Mesothelial cell of epicardium (in vitro differentiated cells): Measurements from ENCODE around the gene COL5A1. TPM values are rescaled to one million over a fixed set of nuclear protein-coding genes. Genes with fewer than 3 reads are reported as not detected.
A peak's percentile ranks its signal among the peaks of the same experiment; 100 is the strongest.

ENCODE experiments used
- DNase-seq, 2 experiments: peaks; one replicate each; pipeline ENCODE4 v3.0.0; 2021; ENCODE audit warnings: low spot score in 2 of 2; ENCODE audit not compliant: unreplicated experiment in 2 of 2
- H3K27ac Mint-ChIP-seq: 2 replicates; pipeline ENCODE4 v1.8.0; 2021; ENCODE audit warnings: mixed read lengths
- H3K27me3 Mint-ChIP-seq: 2 replicates; pipeline ENCODE4 v1.8.0; 2021; ENCODE audit warnings: low read depth, mixed read lengths
- H3K36me3 Mint-ChIP-seq: 2 replicates; pipeline ENCODE4 v1.8.0; 2021; ENCODE audit warnings: mixed read lengths
- H3K4me1 Mint-ChIP-seq: 2 replicates; pipeline ENCODE4 v1.8.0; 2021; ENCODE audit warnings: mixed read lengths
- H3K4me3 Mint-ChIP-seq: 2 replicates; pipeline ENCODE4 v1.8.0; 2021; ENCODE audit warnings: mild to moderate bottlenecking, moderate library complexity, mixed read lengths
- H3K9me3 Mint-ChIP-seq: 2 replicates; pipeline ENCODE4 v1.8.0; 2021; ENCODE audit warnings: mixed read lengths
- CTCF ChIP-seq: fragments of 200-600 bp; sonication (generic); IDR thresholded peaks from one replicate; pipeline ENCODE4 v1.5.0; 2021; ENCODE audit warnings: antibody characterized with exemption; ENCODE audit not compliant: unreplicated experiment
- total RNA-seq: library from RNA; stranded (reverse); gene quantifications from 3 replicates; pipeline ENCODE4 v1.2.1, GENCODE V29; 2021

Gene COL5A1
- total RNA-seq, 1 donor from 2014 or later = 605 TPM

- DNase-seq = no peak
- TF ChIP-seq CTCF = no peak
- peaks cover 31% of the 10 kb centered on the region for H3K36me3 Mint-ChIP-seq
- no peak overlapping the region for H3K27ac Mint-ChIP-seq
- no peaks in the 10 kb centered on the region for H3K4me1 Mint-ChIP-seq
- no peaks in the 10 kb centered on the region for H3K27me3 Mint-ChIP-seq
- H3K9me3 Mint-ChIP-seq = no peaks in the 10 kb centered on the region
- H3K4me3 Mint-ChIP-seq = no peak overlapping the region
These were observed 115.8 kb downstream of the COL5A1 start for GRCh38 chr9:134757216-134757975.

- H3K27ac Mint-ChIP-seq = peak overlapping the region; percentile 52
- H3K9me3 Mint-ChIP-seq = no peaks in the 10 kb centered on the region
- H3K36me3 Mint-ChIP-seq = peaks cover 37% of the 10 kb centered on the region
- TF ChIP-seq CTCF = no peak
- H3K4me3 Mint-ChIP-seq = no peak overlapping the region
- no peak for DNase-seq
- H3K4me1 Mint-ChIP-seq = no peaks in the 10 kb centered on the region
- no peaks in the 10 kb centered on the region for H3K27me3 Mint-ChIP-seq
These were observed 117.5 kb downstream of the COL5A1 start for GRCh38 chr9:134758949-134759607.

- Mint-ChIP-seq H3K27ac (no peak overlapping the region), H3K9me3 (no peaks in the 10 kb centered on the region), H3K4me1 (no peaks in the 10 kb centered on the region), H3K27me3 (no peaks in the 10 kb centered on the region), H3K4me3 (no peak overlapping the region), H3K36me3 (peaks cover 35% of the 10 kb centered on the region)
- TF ChIP-seq CTCF = no peak
- no peak for DNase-seq
These were observed 118.3 kb downstream of the COL5A1 start for GRCh38 chr9:134759913-134760312.

- Mint-ChIP-seq H3K4me1 (no peaks in the 10 kb centered on the region), H3K27me3 (no peaks in the 10 kb centered on the region), H3K36me3 (peaks cover 28% of the 10 kb centered on the region), H3K27ac (no peak overlapping the region), H3K9me3 (no peaks in the 10 kb centered on the region), H3K4me3 (no peak overlapping the region)
- DNase-seq = no peak
- no peak for TF ChIP-seq CTCF
These were observed 119.3 kb downstream of the COL5A1 start for GRCh38 chr9:134760750-134761420.

GRCh38 chr9:134764473-134765269, 123.1 kb downstream of the COL5A1 start:
- DNase-seq = no peak
- Mint-ChIP-seq H3K9me3 (no peaks in the 10 kb centered on the region), H3K4me3 (no peak overlapping the region), H3K27me3 (no peaks in the 10 kb centered on the region), H3K4me1 (no peaks in the 10 kb centered on the region), H3K27ac (no peak overlapping the region), H3K36me3 (peaks cover 37% of the 10 kb centered on the region)
- no peak for TF ChIP-seq CTCF
